ENCODE measurements around the gene FGD2.
A peak's percentile ranks its signal among the peaks of the same experiment; 100 is the strongest.

The FGD2 gene

GRCh38 chr6:37027036-37027720 lies 21.7 kb downstream of the FGD2 start:
- no peak overlapping the region for H3K4me2 ChIP-seq (ENCODE audit: low read length)

GRCh38 chr6:37027811-37028469 lies 22.5 kb downstream of the FGD2 start:
- Histone ChIP-seq H3K4me2 (ENCODE audit: low read length) (no peak overlapping the region), H3K27me3 (ENCODE audit: insufficient read depth, low read length) (no peaks in the 10 kb centered on the region), H3K36me3 (ENCODE audit: insufficient read depth, low read length) (no peaks in the 10 kb centered on the region), H3K4me3 (ENCODE audit: low read depth, low read length, poor library complexity, severe bottlenecking) (no peak overlapping the region), H3K9me2 (ENCODE audit: low read depth, low read length) (no peaks in the 10 kb centered on the region), H3K9me3 (ENCODE audit: low read length) (no peaks in the 10 kb centered on the region), H4K20me1 (ENCODE audit: insufficient read depth, low read length) (no peaks in the 10 kb centered on the region), H3K79me2 (ENCODE audit: insufficient read depth, low read length) (no peaks in the 10 kb centered on the region), H3K9ac (ENCODE audit: low read length) (no peak overlapping the region), H2AFZ (ENCODE audit: low read length) (no peak overlapping the region), H3K27ac (ENCODE audit: low read depth, low read length, poor library complexity, severe bottlenecking) (no peak overlapping the region), H3F3A (ENCODE audit: insufficient read depth, low read length) (no peaks in the 10 kb centered on the region), H3K4me1 (ENCODE audit: insufficient read depth, low read length, severe bottlenecking) (no peaks in the 10 kb centered on the region)
- TF ChIP-seq EZH2 (IDR thresholded peaks at IDR 0.05; ENCODE audit: borderline replicate concordance, low read length) (no peak), CTCF (IDR thresholded peaks at IDR 0.05; ENCODE audit: low read length) (no peak)

More at GRCh38 chr6:37027036-37027720, 21.7 kb downstream of the FGD2 start:
- Histone ChIP-seq H3K9me3 (ENCODE audit: low read length) (no peaks in the 10 kb centered on the region), H3K27me3 (ENCODE audit: insufficient read depth, low read length) (no peaks in the 10 kb centered on the region), H3K79me2 (ENCODE audit: insufficient read depth, low read length) (no peaks in the 10 kb centered on the region), H3F3A (ENCODE audit: insufficient read depth, low read length) (no peaks in the 10 kb centered on the region), H3K4me3 (ENCODE audit: low read depth, low read length, poor library complexity, severe bottlenecking) (no peak overlapping the region), H3K9ac (ENCODE audit: low read length) (no peak overlapping the region), H3K4me1 (ENCODE audit: insufficient read depth, low read length, severe bottlenecking) (no peaks in the 10 kb centered on the region), H3K27ac (ENCODE audit: low read depth, low read length, poor library complexity, severe bottlenecking) (no peak overlapping the region), H4K20me1 (ENCODE audit: insufficient read depth, low read length) (no peaks in the 10 kb centered on the region), H3K36me3 (ENCODE audit: insufficient read depth, low read length) (no peaks in the 10 kb centered on the region), H3K9me2 (ENCODE audit: low read depth, low read length) (no peaks in the 10 kb centered on the region), H2AFZ (ENCODE audit: low read length) (no peak overlapping the region)
- TF ChIP-seq EZH2 (IDR thresholded peaks at IDR 0.05; ENCODE audit: borderline replicate concordance, low read length) (no peak), CTCF (IDR thresholded peaks at IDR 0.05; ENCODE audit: low read length) (no peak)

GRCh38 chr6:37029249-37029971 lies 24.0 kb downstream of the FGD2 start:
- Histone ChIP-seq H3K4me1 (ENCODE audit: insufficient read depth, low read length, severe bottlenecking) (peaks cover 8% of the 10 kb centered on the region), H3K4me2 (ENCODE audit: low read length) (no peak overlapping the region), H3K79me2 (ENCODE audit: insufficient read depth, low read length) (no peaks in the 10 kb centered on the region), H3K4me3 (ENCODE audit: low read depth, low read length, poor library complexity, severe bottlenecking) (no peak overlapping the region), H3K27ac (ENCODE audit: low read depth, low read length, poor library complexity, severe bottlenecking) (no peak overlapping the region), H3K27me3 (ENCODE audit: insufficient read depth, low read length) (no peaks in the 10 kb centered on the region), H3K9me3 (ENCODE audit: low read length) (no peaks in the 10 kb centered on the region), H2AFZ (ENCODE audit: low read length) (no peak overlapping the region), H3K9ac (ENCODE audit: low read length) (no peak overlapping the region), H3F3A (ENCODE audit: insufficient read depth, low read length) (no peaks in the 10 kb centered on the region), H3K36me3 (ENCODE audit: insufficient read depth, low read length) (no peaks in the 10 kb centered on the region), H3K9me2 (ENCODE audit: low read depth, low read length) (no peaks in the 10 kb centered on the region), H4K20me1 (ENCODE audit: insufficient read depth, low read length) (no peaks in the 10 kb centered on the region)
- TF ChIP-seq CTCF (IDR thresholded peaks at IDR 0.05; ENCODE audit: low read length) (peak; percentile 78), EZH2 (IDR thresholded peaks at IDR 0.05; ENCODE audit: borderline replicate concordance, low read length) (no peak)

Measured in OCI-LY1 (cell line).